Fibroblast of lung (primary cell): ENCODE data around the gene DPP10. TPM values are rescaled to one million over a fixed set of nuclear protein-coding genes. Genes with fewer than 3 reads are reported as not detected.

Experiments used
- DNase-seq, 2 donors: peaks; one replicate each; pipeline versions ENCODE4 v3.0.0 to v3.0.0-alpha.2; 2010; ENCODE audit warnings: low read depth in 2 of 2
- H2AFZ ChIP-seq: 2 replicates; pipeline ENCODE4 v1.5.1; 2012; ENCODE audit warnings: low read length, control low read depth, inconsistent platforms
- H3K27ac ChIP-seq: 2 replicates; pipeline ENCODE4 v1.5.1; 2011; ENCODE audit warnings: low read length, control low read depth; ENCODE audit not compliant: insufficient read depth
- H3K27me3 ChIP-seq: 2 replicates; pipeline ENCODE4 v1.5.1; 2011; ENCODE audit warnings: mild to moderate bottlenecking, low read length; ENCODE audit not compliant: control insufficient read depth, insufficient read depth
- H3K36me3 ChIP-seq: 2 replicates; pipeline ENCODE4 v1.5.1; 2011; ENCODE audit warnings: low read length; ENCODE audit not compliant: control insufficient read depth, insufficient read depth
- H3K4me1 ChIP-seq: 2 replicates; pipeline ENCODE4 v1.5.1; 2011; ENCODE audit warnings: low read length; ENCODE audit not compliant: control insufficient read depth, insufficient read depth; ENCODE audit errors: extremely low read depth
- H3K4me2 ChIP-seq: 2 replicates; pipeline ENCODE4 v1.5.1; 2011; ENCODE audit warnings: low read length, control low read depth; ENCODE audit not compliant: insufficient read depth; ENCODE audit errors: extremely low read depth
- H3K4me3 ChIP-seq, 4 experiments: fragments of 200-600 bp in 1 of 4; sonication (generic) in 1 of 4; replicated peaks in 1 of 4; 2 replicates each; pipeline ENCODE4 v1.5.1; 2011 to 2016; ENCODE audit warnings: low read length in 4 of 4, low read depth in 3 of 4, mild to moderate bottlenecking in 3 of 4, control low read depth in 2 of 4, inconsistent platforms in 1 of 4, mixed read lengths in 1 of 4; ENCODE audit not compliant: insufficient read depth in 1 of 4; ENCODE audit errors: control extremely low read depth in 1 of 4
- H3K79me2 ChIP-seq: 2 replicates; pipeline ENCODE4 v1.5.1; 2012; ENCODE audit warnings: mild to moderate bottlenecking, low read length, inconsistent platforms; ENCODE audit not compliant: control insufficient read depth, insufficient read depth
- H3K9ac ChIP-seq: 2 replicates; pipeline ENCODE4 v1.5.1; 2011; ENCODE audit warnings: mild to moderate bottlenecking, low read length, control low read depth; ENCODE audit not compliant: insufficient read depth
- H3K9me3 ChIP-seq: 2 replicates; pipeline ENCODE4 v1.5.1; 2012; ENCODE audit warnings: low read depth, low read length; ENCODE audit not compliant: control insufficient read depth, insufficient read depth
- H4K20me1 ChIP-seq: 2 replicates; pipeline ENCODE4 v1.5.1; 2011; ENCODE audit warnings: low read length; ENCODE audit not compliant: control insufficient read depth, insufficient read depth; ENCODE audit errors: extremely low read depth
- EZH2 ChIP-seq: IDR thresholded peaks from 2 replicates; pipeline ENCODE4 v1.5.1; 2012; ENCODE audit warnings: low read length, control low read depth, mild to moderate bottlenecking; ENCODE audit errors: missing control alignments
- polyA plus RNA-seq, 2 donors: library from polyadenylated mRNA; depleted of rRNA in 1 of 2; stranded (reverse) in 1 of 2; unstranded in 1 of 2; fragments of >200 nt; gene quantifications; 2 replicates each; pipeline ENCODE4 v1.2.1, GENCODE V29; 2011 to 2012; ENCODE audit warnings: missing spikeins in 1 of 2
- total RNA-seq: library from RNA; depleted of rRNA; stranded (reverse); fragments of >200 nt; gene quantifications from 2 replicates; pipeline ENCODE4 v1.2.1, GENCODE V29; 2014
- TF ChIP-seq, protein P1 (sequence below), 2 donors: IDR thresholded peaks in 1 of 2; conservative IDR thresholded peaks in 1 of 2; 1 replicate in 1 of 2; 2 replicates in 1 of 2; pipeline ENCODE4 v1.5.1; 2011 to 2012; ENCODE audit warnings: low read length in 2 of 2, control low read depth in 1 of 2, inconsistent platforms in 1 of 2, low read depth in 1 of 2, mild to moderate bottlenecking in 1 of 2

DPP10 gene
- total and polyA plus RNA-seq, 2 donors (not counting 1 experiment from before 2014, with no cell fraction given), result not detected

GRCh38 chr2:115443539-115444185 is 1001.2 kb downstream of the DPP10 start:
- no peak overlapping the region for H3K4me2 ChIP-seq
- H3K4me1 ChIP-seq, result no peaks in the 10 kb centered on the region
- H4K20me1 ChIP-seq, result no peaks in the 10 kb centered on the region
- H3K36me3 ChIP-seq, result no peaks in the 10 kb centered on the region
- H3K9me3 ChIP-seq, result no peaks in the 10 kb centered on the region
- H3K4me3 ChIP-seq, result no peak overlapping the region
- no peak for DNase-seq
- H3K9ac ChIP-seq, result no peak overlapping the region
- H3K27ac ChIP-seq, result no peak overlapping the region
- TF ChIP-seq EZH2, result no peak
- TF ChIP-seq, protein P1, sequence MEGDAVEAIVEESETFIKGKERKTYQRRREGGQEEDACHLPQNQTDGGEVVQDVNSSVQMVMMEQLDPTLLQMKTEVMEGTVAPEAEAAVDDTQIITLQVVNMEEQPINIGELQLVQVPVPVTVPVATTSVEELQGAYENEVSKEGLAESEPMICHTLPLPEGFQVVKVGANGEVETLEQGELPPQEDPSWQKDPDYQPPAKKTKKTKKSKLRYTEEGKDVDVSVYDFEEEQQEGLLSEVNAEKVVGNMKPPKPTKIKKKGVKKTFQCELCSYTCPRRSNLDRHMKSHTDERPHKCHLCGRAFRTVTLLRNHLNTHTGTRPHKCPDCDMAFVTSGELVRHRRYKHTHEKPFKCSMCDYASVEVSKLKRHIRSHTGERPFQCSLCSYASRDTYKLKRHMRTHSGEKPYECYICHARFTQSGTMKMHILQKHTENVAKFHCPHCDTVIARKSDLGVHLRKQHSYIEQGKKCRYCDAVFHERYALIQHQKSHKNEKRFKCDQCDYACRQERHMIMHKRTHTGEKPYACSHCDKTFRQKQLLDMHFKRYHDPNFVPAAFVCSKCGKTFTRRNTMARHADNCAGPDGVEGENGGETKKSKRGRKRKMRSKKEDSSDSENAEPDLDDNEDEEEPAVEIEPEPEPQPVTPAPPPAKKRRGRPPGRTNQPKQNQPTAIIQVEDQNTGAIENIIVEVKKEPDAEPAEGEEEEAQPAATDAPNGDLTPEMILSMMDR (conservative IDR thresholded peaks at IDR 0.05 in 1 of 2, IDR thresholded peaks at IDR 0.05 in 1 of 2; ENCODE audit: low read depth in 1 of 2, low read length in 2 of 2), result no peak
- H3K79me2 ChIP-seq, result no peaks in the 10 kb centered on the region
- H2AFZ ChIP-seq, result no peak overlapping the region
- no peaks in the 10 kb centered on the region for H3K27me3 ChIP-seq

DNA sequence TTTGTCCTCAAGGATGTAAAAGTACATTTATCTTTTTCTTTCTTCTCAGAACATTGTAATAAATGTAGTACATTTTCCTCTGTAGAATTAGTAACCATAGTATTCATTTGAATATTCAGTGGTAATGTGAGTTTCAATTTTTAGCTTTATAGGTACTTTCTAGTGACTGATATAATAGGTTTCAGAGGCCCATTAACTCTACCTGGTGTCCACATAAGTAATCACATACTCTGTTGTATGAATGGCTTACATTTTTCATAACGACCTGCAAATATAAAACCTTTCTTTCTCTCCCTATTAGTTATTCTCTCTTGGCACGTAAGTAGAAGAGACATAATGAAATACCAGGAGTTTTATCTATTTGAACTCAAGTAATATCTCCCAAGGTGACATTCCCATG is 1017.6 kb downstream of the DPP10 start:
- TF ChIP-seq EZH2, result no peak
- H3K9me3 ChIP-seq, result no peaks in the 10 kb centered on the region
- H4K20me1 ChIP-seq, result no peaks in the 10 kb centered on the region
- H3K4me3 ChIP-seq, result no peak overlapping the region
- H3K36me3 ChIP-seq, result no peaks in the 10 kb centered on the region
- no peak for DNase-seq
- H3K27ac ChIP-seq, result no peak overlapping the region
- no peaks in the 10 kb centered on the region for H3K27me3 ChIP-seq
- H3K4me1 ChIP-seq, result no peaks in the 10 kb centered on the region
- no peak overlapping the region for H2AFZ ChIP-seq
- H3K79me2 ChIP-seq, result no peaks in the 10 kb centered on the region
- no peak overlapping the region for H3K4me2 ChIP-seq
- no peak overlapping the region for H3K9ac ChIP-seq

GRCh38 chr2:115480741-115481140 is 1038.3 kb downstream of the DPP10 start:
- Histone ChIP-seq H3K79me2 (no peaks in the 10 kb centered on the region), H3K27me3 (no peaks in the 10 kb centered on the region), H3K9ac (no peak overlapping the region), H3K4me3 (no peak overlapping the region), H3K27ac (no peak overlapping the region), H3K4me2 (no peak overlapping the region), H3K9me3 (no peaks in the 10 kb centered on the region), H3K36me3 (no peaks in the 10 kb centered on the region), H3K4me1 (no peaks in the 10 kb centered on the region), H2AFZ (no peak overlapping the region), H4K20me1 (no peaks in the 10 kb centered on the region)
- DNase-seq, result no peak
- TF ChIP-seq, protein P1 (conservative IDR thresholded peaks at IDR 0.05 in 1 of 2, IDR thresholded peaks at IDR 0.05 in 1 of 2; ENCODE audit: low read depth in 1 of 2, low read length in 2 of 2), result no peak
- no peak for TF ChIP-seq EZH2
